ENCODE measurements around the gene BRINP2. TPM values are rescaled to one million over a fixed set of nuclear protein-coding genes. Genes with fewer than 3 reads are reported as not detected.

Gene BRINP2
- total RNA-seq, 3 donors from 2014 or later, result not detected

DNA sequence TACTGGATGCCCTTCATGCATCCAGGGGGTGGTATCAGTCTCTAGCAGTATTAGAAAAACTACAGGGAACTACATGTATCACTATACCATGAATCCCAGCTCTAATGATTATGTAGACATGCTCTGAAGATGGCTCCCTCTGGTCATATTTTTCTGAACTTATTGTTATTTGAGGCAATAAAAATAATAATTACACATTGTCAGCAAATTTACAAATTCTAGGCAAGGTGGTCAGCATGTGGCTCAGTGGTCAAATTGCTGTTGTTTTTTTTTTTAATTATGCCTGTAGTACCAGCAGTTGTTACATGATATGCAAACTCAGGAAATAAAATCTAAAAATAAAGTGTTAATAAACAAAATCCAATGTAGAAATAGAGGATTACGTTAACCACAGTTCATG, 28.7 kb upstream of the BRINP2 start:
- Mint-ChIP-seq H3K36me3 (ENCODE audit: insufficient read depth) (no peaks in the 10 kb centered on the region), H3K4me3 (no peak overlapping the region), H3K9me3 (peaks cover 6% of the 10 kb centered on the region), H3K27me3 (ENCODE audit: low read depth) (no peaks in the 10 kb centered on the region), H3K4me1 (ENCODE audit: low read depth) (no peaks in the 10 kb centered on the region)
- ATAC-seq (no peak), DNase-seq (no peak)

DNA sequence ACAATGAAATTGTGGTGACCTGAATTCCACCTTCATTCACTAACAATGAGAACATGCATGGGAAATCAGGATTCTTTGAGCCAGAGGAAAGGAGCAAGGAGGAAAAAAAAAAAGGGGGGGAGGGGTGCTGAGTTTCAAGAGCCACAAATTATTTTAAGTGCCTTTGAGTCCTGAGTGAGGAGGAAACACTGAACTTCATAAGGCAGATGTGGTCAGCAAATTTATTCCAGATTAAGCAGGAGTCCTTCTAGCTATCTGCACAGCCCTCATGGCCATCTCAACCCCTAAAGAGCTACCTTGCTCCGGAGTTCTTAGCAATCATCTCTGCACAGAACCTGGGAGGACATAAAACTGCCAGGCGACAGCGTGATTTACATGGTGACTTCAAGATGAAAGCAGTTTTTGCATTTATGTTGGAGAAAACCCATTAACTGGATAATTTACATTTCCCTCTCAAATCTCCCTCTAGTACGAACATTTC, 27.9 kb upstream of the BRINP2 start:
- ATAC-seq (no peak), DNase-seq (no peak)
- Mint-ChIP-seq H3K27me3 (ENCODE audit: low read depth) (no peaks in the 10 kb centered on the region), H3K9me3 (peaks cover 6% of the 10 kb centered on the region), H3K4me1 (ENCODE audit: low read depth) (no peaks in the 10 kb centered on the region), H3K4me3 (no peak overlapping the region), H3K36me3 (ENCODE audit: insufficient read depth) (no peaks in the 10 kb centered on the region)

DNA sequence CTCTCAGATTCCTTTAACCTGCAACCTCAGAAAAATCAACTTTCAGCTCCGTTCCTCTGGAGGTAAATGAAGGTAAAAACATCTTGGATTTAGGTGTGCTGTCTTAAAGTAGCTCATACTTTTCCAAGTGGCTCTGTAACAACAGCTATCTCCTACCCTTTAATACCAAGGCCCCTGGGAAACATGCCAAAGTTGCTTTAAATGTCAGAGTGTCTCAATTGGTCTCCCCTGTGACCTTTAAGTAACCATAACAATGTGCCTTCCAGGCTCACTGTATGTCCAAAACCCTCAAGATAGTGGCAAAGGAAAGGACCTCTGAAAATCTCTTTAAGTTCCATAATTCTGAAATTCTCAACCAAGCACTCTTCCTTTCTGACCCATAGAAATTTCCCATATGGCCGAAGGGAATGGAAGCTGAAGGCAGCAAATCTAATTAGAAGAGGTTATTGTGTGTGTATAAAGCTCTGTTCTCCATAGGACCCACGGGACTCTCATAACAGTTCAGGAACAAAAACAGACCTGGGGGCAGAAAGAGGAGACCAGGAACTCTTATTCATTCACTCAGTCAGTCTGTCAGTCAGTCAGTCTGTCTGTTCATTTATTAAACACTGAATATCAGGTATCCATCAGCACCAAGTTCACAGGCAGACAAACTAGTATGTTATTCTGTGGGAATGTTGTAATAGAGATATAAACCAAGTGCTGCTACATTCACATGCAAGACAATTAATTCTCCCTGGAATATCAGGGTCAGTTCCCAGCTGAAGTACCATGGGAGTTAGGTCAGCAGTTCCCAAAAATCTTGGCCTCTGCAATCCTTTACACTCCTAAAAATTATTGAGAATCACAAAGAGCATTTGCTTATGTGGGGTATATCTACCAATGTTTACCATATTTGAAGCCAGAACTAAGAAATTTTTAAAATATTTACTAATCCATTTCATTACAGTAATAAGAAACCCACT, 25.4 kb upstream of the BRINP2 start:
- no peaks in the 10 kb centered on the region for H3K4me1 Mint-ChIP-seq (ENCODE audit: low read depth)
- no peaks in the 10 kb centered on the region for H3K9me3 Mint-ChIP-seq
- no peaks in the 10 kb centered on the region for H3K27me3 Mint-ChIP-seq (ENCODE audit: low read depth)
- ATAC-seq (no peak), DNase-seq (no peak)
- no peaks in the 10 kb centered on the region for H3K36me3 Mint-ChIP-seq (ENCODE audit: insufficient read depth)
- H3K4me3 Mint-ChIP-seq, result no peak overlapping the region

DNA sequence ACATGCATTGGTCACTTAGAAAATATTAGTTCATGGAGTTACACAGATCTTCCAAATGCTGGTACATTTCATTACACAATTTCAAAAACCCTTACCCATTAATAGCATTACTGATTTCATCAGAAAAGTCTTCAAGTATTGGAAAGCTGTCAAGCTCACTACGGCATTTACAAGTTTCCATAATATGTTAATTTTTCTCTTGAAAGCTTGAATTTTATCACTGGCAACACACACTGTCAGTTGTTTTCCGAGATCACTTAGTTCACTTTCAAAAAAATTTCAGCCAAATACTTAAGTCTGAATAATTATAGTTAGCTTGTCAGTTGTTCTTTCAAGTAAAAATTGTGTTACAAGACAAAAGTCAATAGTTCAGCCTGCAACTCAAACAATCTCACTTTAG, 24.3 kb upstream of the BRINP2 start:
- Mint-ChIP-seq H3K4me1 (ENCODE audit: low read depth) (no peaks in the 10 kb centered on the region), H3K9me3 (no peaks in the 10 kb centered on the region), H3K4me3 (no peak overlapping the region), H3K27me3 (ENCODE audit: low read depth) (no peaks in the 10 kb centered on the region), H3K36me3 (ENCODE audit: insufficient read depth) (no peaks in the 10 kb centered on the region)
- ATAC-seq, result no peak
- no peak for DNase-seq

DNA sequence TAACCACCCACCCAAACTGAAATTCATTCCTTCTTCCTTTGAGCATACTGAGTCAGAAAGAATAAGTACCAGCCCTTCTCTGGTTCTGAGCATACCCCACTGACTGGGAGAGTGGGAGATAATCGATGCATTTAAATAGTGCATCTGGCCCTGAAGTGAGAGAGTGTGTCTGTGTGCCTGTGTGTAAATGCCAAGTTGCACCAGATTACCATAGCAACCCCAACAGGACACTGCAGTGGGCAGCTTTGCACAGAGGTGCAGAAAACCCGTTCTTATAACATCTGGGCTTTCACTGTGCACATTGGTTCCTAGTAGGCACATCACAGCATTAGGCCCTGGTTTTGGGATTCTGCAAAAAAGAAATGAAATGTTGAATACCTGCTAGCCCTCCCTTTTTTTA, 8.5 kb upstream of the BRINP2 start:
- ATAC-seq (no peak), DNase-seq (no peak)
- H3K9me3 Mint-ChIP-seq, result no peaks in the 10 kb centered on the region
- no peaks in the 10 kb centered on the region for H3K36me3 Mint-ChIP-seq (ENCODE audit: insufficient read depth)
- peaks cover 19% of the 10 kb centered on the region for H3K27me3 Mint-ChIP-seq (ENCODE audit: low read depth)
- H3K4me3 Mint-ChIP-seq, result no peak overlapping the region
- H3K4me1 Mint-ChIP-seq (ENCODE audit: low read depth), result peaks cover 3% of the 10 kb centered on the region

DNA sequence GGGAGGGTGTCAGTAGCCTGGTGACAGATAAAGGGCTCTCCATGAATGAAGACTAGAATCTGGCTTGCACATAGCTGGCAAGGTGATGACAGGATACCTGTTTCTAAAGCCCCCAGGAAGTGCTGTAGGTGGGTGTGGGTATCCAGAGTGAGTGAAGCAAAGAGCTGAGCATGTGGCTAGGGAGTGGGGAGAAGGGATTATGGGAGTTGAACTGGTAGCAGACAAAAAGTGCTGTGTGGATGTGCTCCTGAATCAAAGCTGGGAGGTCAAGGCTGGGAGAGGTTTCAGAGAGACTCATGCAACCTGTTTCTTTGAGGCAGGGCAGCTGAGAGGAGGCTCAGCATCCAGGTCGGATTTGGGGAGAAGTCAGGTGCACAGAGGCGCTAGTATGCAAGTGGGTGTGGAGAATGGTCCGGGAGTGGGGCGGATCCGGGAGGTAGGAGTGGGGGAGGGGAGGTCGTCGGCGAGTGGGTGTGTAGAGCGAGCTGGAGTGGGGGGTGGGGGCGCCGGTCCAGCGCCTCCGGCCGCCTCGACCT, 6.8 kb upstream of the BRINP2 start:
- no peak for DNase-seq
- no peak overlapping the region for H3K4me3 Mint-ChIP-seq
- peaks cover 19% of the 10 kb centered on the region for H3K27me3 Mint-ChIP-seq (ENCODE audit: low read depth)
- no peaks in the 10 kb centered on the region for H3K9me3 Mint-ChIP-seq
- no peaks in the 10 kb centered on the region for H3K36me3 Mint-ChIP-seq (ENCODE audit: insufficient read depth)
- ATAC-seq, result no peak
- peaks cover 3% of the 10 kb centered on the region for H3K4me1 Mint-ChIP-seq (ENCODE audit: low read depth)

DNA sequence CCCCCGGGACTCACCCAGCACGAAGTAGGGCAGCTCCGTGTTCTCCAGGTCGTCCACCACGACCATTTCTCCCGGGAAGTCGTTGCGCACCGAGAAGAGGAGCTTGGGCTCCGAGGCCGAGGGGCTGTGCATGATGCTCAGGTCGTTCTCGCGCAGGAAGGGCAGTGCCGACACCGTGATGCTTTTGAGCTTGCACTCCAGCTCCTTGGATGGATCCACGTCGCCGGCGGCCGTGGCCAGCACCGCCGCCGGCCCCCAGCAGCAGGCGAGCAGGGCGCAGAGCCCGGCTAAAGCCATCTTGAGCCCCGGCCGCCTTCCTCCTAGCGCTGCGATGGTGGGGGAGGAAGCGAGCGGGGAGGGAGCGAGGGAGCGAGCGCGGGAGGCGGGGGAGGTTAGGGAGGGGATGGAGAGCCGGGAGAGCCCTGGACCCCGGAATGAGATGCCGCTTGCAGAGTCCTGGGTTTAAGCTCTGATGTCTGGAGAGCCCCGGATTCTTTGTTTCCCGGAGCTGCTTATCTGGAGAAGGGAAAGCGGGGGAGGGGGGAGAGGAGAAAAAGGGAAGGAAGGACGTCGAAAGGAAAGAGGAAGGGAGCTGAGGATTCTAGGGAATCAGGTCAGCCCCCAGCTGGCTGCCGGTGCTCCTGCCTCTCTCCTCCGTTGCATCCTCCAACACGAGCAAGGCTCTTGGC, 6.2 kb upstream of the BRINP2 start, which contains the start of gene ASTN1:
ASTN1 (minus strand) TSS at position 333 of the 689 bp plus-strand sequence; CDS start at position 297, 36 bp downstream.
- H3K4me3 Mint-ChIP-seq, result no peak within 1 kb of the TSS
- H3K9me3 Mint-ChIP-seq, result no peaks in the 10 kb centered on the region
- no peaks in the 10 kb centered on the region for H3K36me3 Mint-ChIP-seq (ENCODE audit: insufficient read depth)
- DNase-seq (no peak), ATAC-seq (no peak)
- H3K4me1 Mint-ChIP-seq (ENCODE audit: low read depth), result peaks cover 3% of the 10 kb centered on the region
- peaks cover 19% of the 10 kb centered on the region for H3K27me3 Mint-ChIP-seq (ENCODE audit: low read depth)

DNA sequence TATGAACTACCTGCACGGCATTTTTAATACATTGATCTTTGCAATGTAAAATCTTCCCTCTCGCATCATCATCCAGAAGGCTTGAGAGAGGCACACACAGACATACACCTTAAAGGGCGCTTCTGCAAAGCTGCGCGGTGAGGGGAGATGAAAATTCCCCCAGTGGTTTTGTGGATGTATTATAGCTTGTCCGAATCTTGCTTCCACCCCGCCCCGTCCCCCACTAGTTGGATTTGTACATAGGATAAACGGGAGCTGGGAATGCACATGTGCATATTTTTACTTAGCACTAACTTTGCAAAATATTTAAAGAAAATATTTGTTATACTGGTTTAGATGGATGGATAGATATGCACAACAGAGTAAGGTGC, 5.7 kb upstream of the BRINP2 start:
- peaks cover 19% of the 10 kb centered on the region for H3K27me3 Mint-ChIP-seq (ENCODE audit: low read depth)
- H3K9me3 Mint-ChIP-seq, result no peaks in the 10 kb centered on the region
- H3K4me3 Mint-ChIP-seq, result no peak overlapping the region
- ATAC-seq (no peak), DNase-seq (no peak)
- H3K36me3 Mint-ChIP-seq (ENCODE audit: insufficient read depth), result no peaks in the 10 kb centered on the region
- H3K4me1 Mint-ChIP-seq (ENCODE audit: low read depth), result peaks cover 3% of the 10 kb centered on the region

DNA sequence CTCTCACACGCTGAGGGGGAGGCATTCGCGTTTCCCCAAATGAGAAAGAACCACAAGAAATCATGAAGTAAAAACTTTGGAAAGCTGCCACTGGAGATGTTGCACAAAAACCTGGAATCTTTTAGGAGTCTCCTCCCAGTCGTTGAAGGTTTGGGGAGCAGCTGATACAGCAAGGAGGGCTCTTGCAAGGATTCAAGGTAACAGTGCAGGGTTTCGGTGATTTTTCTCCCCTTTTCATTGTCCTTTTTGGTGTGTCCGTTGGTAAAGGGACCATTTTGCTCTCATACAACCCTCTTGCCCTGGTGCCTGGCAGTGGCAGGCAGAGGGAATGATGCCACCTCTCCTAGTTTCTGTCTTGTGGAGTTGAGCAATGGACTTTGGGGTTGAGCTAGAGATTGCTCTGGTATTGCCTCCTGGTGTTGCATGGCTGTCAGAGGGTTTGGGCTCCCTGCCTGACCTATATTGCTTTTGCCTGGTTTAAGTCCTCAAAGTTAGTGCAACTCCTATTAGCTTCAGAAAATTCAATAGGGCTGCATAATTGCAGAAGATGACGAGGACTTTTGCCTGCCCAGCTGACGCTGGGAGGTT, 872 bp downstream of the BRINP2 start:
- ATAC-seq (no peak), DNase-seq (no peak)
- H3K27me3 Mint-ChIP-seq (ENCODE audit: low read depth), result peaks cover 7% of the 10 kb centered on the region
- no peaks in the 10 kb centered on the region for H3K9me3 Mint-ChIP-seq
- H3K36me3 Mint-ChIP-seq (ENCODE audit: insufficient read depth), result no peaks in the 10 kb centered on the region
- H3K4me3 Mint-ChIP-seq, result no peak overlapping the region
- H3K4me1 Mint-ChIP-seq (ENCODE audit: low read depth), result no peaks in the 10 kb centered on the region

DNA sequence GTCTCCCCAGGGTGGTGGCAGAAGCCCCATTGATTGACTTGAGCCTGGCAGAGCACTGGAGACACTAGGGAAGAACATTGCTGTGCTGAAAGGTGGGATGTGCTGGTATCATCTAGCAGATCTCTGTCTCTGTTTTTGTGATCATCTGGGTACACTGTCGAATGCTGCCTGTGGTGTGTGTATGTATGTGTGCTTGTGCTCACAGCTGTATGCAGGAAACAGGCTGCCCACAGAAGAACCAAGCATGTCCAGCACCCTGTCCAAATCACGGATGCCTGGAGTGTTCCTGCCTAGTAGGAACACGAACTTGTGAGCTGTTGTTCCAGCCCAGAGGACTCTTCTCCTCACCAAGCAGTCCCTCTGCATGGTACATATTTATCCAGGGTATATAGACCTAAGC, 1.5 kb downstream of the BRINP2 start:
- no peak for ATAC-seq
- Mint-ChIP-seq H3K4me1 (ENCODE audit: low read depth) (no peaks in the 10 kb centered on the region), H3K4me3 (no peak overlapping the region), H3K36me3 (ENCODE audit: insufficient read depth) (no peaks in the 10 kb centered on the region), H3K27me3 (ENCODE audit: low read depth) (peaks cover 7% of the 10 kb centered on the region), H3K9me3 (no peaks in the 10 kb centered on the region)
- DNase-seq, result no peak

DNA sequence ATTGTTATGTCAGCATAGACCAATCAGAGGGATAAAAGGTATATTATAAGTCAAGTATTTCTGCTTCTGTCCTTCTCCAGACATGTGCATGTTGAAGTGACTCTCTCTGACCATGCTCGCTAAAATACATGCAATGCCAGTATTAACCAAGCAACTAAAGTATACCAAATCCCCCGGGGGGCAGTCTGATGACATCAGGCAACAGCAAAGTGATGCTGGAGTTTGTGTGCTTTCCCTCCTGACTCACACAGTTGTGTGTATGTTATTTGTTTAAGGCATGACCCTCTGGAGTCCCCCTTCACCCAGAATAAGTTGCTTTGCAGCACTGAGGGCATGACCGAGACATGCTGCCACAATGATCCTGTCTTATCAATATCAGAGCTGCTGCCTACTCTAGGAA, 2.1 kb downstream of the BRINP2 start:
- Mint-ChIP-seq H3K9me3 (no peaks in the 10 kb centered on the region), H3K36me3 (ENCODE audit: insufficient read depth) (no peaks in the 10 kb centered on the region), H3K4me1 (ENCODE audit: low read depth) (no peaks in the 10 kb centered on the region), H3K27me3 (ENCODE audit: low read depth) (peaks cover 7% of the 10 kb centered on the region), H3K4me3 (no peak overlapping the region)
- no peak for DNase-seq
- ATAC-seq, result no peak

DNA sequence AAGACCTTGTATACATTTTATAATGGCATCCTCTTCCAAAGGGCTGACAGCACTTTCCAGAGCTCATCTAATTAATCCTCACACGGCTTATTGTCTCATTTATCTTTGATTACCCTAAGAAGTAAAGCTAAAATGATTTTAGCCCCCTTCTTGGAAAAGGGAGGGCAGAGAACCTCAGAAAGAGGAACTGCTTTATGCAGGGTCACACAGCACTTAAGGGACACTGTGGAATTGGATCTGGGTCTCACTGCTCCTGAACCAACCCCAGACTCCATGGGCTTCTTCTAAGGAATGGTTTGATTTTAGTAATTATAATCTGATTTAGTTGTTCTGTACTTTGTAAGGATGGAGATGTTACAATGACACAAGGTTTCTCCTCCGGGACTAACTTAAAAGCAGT, 3.2 kb downstream of the BRINP2 start:
- no peaks in the 10 kb centered on the region for H3K36me3 Mint-ChIP-seq (ENCODE audit: insufficient read depth)
- DNase-seq, result no peak
- ATAC-seq, result no peak
- no peaks in the 10 kb centered on the region for H3K4me1 Mint-ChIP-seq (ENCODE audit: low read depth)
- no peak overlapping the region for H3K4me3 Mint-ChIP-seq
- H3K27me3 Mint-ChIP-seq (ENCODE audit: low read depth), result peaks cover 11% of the 10 kb centered on the region
- peaks cover 4% of the 10 kb centered on the region for H3K9me3 Mint-ChIP-seq

DNA sequence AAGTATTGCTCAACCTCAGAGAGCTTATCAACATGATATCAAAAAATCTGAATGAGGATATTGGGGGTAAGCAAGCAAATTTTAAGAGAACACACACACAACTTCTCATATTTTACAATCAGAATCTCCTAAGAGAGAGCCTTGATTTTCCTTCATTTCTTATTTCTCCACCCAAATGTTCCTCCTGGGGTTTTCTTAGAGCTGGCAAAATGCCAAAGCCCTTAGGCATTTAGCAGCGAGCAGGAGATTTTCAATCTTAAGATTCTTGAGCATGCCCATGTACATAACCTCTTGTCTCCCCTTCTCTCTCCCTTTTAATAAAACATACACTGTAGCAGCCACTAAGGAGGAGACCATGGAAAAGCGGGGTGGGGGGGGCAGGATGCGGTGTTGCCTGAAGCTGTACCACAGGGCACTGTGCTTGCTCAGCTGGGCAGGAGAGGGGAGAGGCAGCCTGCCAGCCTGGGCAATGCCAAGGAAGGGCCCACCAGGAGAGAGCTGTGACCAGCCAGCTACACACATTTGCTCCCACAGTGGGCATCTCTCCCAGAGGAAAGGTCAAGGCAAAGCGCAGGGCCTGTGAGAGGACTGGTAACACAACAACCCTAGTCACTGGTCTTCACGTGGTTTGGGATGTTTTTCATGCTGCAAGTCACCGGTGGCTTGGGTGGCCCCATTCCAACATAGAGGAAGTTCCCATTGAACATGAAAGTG, 4.3 kb downstream of the BRINP2 start:
- ATAC-seq (no peak), DNase-seq (no peak)
- Mint-ChIP-seq H3K4me1 (ENCODE audit: low read depth) (no peaks in the 10 kb centered on the region), H3K36me3 (ENCODE audit: insufficient read depth) (no peaks in the 10 kb centered on the region), H3K9me3 (peaks cover 4% of the 10 kb centered on the region), H3K27me3 (ENCODE audit: low read depth) (peaks cover 11% of the 10 kb centered on the region), H3K4me3 (no peak overlapping the region)

DNA sequence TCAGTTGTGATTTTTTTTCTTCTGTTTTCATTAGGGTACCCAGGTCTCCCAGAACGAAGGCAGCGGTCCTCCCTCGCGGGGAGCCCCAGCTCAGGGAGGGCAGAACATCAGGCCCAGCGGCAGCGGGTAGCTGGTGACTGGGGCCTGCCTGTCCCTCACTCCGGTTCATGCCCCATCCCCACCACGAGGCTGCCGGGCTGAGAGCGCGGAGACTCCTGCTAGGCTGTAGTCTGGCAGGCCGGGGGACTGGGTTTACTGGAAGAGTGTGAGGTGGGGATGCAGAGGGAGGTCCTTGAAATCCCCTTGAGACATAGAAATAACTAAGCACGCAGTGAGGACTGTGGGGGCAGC, 10.5 kb downstream of the BRINP2 start:
- Mint-ChIP-seq H3K36me3 (ENCODE audit: insufficient read depth) (no peaks in the 10 kb centered on the region), H3K4me1 (ENCODE audit: low read depth) (peaks cover 8% of the 10 kb centered on the region), H3K4me3 (peak overlapping the region; percentile 19), H3K9me3 (peaks cover 4% of the 10 kb centered on the region), H3K27me3 (ENCODE audit: low read depth) (peaks cover 25% of the 10 kb centered on the region)
- ATAC-seq (no peak), DNase-seq (no peak)

Data from activated T-cell treated with anti-CD3 and anti-CD28 coated beads, Interleukin-2, amount 50 U/mL, for 4 hours (primary cell).